IPS-20b (cell line): ENCODE data around the gene MCTP1.
"Not testable (repeated sequence)": the region's sequence is repeated elsewhere in the genome, so short reads cannot be mapped to it uniquely, and the experiment has no call there.

Source experiments
- H3K27ac ChIP-seq: one replicate; pipeline ENCODE4 v1.5.1; 2013; ENCODE audit warnings: low read length
- H3K27me3 ChIP-seq: 2 replicates; pipeline ENCODE4 v1.6.1; 2013; ENCODE audit warnings: mild to moderate bottlenecking, low read length, inconsistent platforms; ENCODE audit not compliant: insufficient read depth
- H3K36me3 ChIP-seq: 2 replicates; pipeline ENCODE4 v1.6.1; 2013; ENCODE audit warnings: low read depth, mild to moderate bottlenecking, inconsistent platforms, low read length, moderate library complexity; ENCODE audit not compliant: insufficient read depth
- H3K4me1 ChIP-seq: 2 replicates; pipeline ENCODE4 v1.6.1; 2013; ENCODE audit warnings: mild to moderate bottlenecking, control low read depth, inconsistent platforms, low read length, moderate library complexity; ENCODE audit not compliant: insufficient read depth
- H3K4me3 ChIP-seq: 2 replicates; pipeline ENCODE4 v1.5.1; 2013; ENCODE audit warnings: mild to moderate bottlenecking, low read length, inconsistent platforms
- H3K9ac ChIP-seq: 2 replicates; pipeline ENCODE4 v1.6.1; 2013; ENCODE audit warnings: low read depth, mild to moderate bottlenecking, inconsistent platforms, low read length, moderate library complexity
- H3K9me3 ChIP-seq: 2 replicates; pipeline ENCODE4 v1.6.1; 2013; ENCODE audit warnings: mild to moderate bottlenecking, low read depth, low read length, inconsistent platforms; ENCODE audit not compliant: insufficient read depth

Gene MCTP1

GRCh38 chr5:94972268-94972667 is 312.6 kb downstream of the MCTP1 start:
- Histone ChIP-seq H3K4me1 (no peaks in the 10 kb centered on the region), H3K36me3 (no peaks in the 10 kb centered on the region), H3K4me3 (no peak overlapping the region), H3K27ac (no peak overlapping the region), H3K9ac (no peak overlapping the region), H3K9me3 (no peaks in the 10 kb centered on the region), H3K27me3 (no peaks in the 10 kb centered on the region)

GRCh38 chr5:94969174-94969573 is 315.7 kb downstream of the MCTP1 start:
- no peaks in the 10 kb centered on the region for H3K9me3 ChIP-seq
- H3K4me1 ChIP-seq: no peaks in the 10 kb centered on the region
- H3K27me3 ChIP-seq: no peaks in the 10 kb centered on the region
- H3K27ac ChIP-seq: no peak overlapping the region
- no peak overlapping the region for H3K9ac ChIP-seq
- no peaks in the 10 kb centered on the region for H3K36me3 ChIP-seq
- H3K4me3 ChIP-seq: no peak overlapping the region

GRCh38 chr5:94968507-94969095 is 316.3 kb downstream of the MCTP1 start:
- H3K9ac ChIP-seq: no peak overlapping the region
- no peaks in the 10 kb centered on the region for H3K4me1 ChIP-seq
- H3K4me3 ChIP-seq: no peak overlapping the region
- no peaks in the 10 kb centered on the region for H3K9me3 ChIP-seq
- H3K27me3 ChIP-seq: no peaks in the 10 kb centered on the region
- no peaks in the 10 kb centered on the region for H3K36me3 ChIP-seq
- H3K27ac ChIP-seq: no peak overlapping the region

GRCh38 chr5:94967525-94967924 is 317.4 kb downstream of the MCTP1 start:
- Histone ChIP-seq H3K4me1 (no peaks in the 10 kb centered on the region), H3K27me3 (no peaks in the 10 kb centered on the region), H3K27ac (no peak overlapping the region), H3K4me3 (no peak overlapping the region), H3K9me3 (no peaks in the 10 kb centered on the region), H3K36me3 (no peaks in the 10 kb centered on the region), H3K9ac (no peak overlapping the region)

- H3K9me3 ChIP-seq, H3K4me3 ChIP-seq, H3K27me3 ChIP-seq, H3K9ac ChIP-seq, H3K4me1 ChIP-seq, H3K27ac ChIP-seq, H3K36me3 ChIP-seq: not testable (repeated sequence)
Measured at GRCh38 chr5:94959279-94959678, 325.6 kb downstream of the MCTP1 start.

- Histone ChIP-seq H3K27ac (no peak overlapping the region), H3K9me3 (no peaks in the 10 kb centered on the region), H3K4me3 (no peak overlapping the region), H3K9ac (no peak overlapping the region), H3K27me3 (no peaks in the 10 kb centered on the region), H3K4me1 (peaks cover 6% of the 10 kb centered on the region; the same call in 1 of the 2 replicates), H3K36me3 (no peaks in the 10 kb centered on the region)
Measured at GRCh38 chr5:94945656-94946055, 339.2 kb downstream of the MCTP1 start.

GRCh38 chr5:94944160-94944559 is 340.7 kb downstream of the MCTP1 start:
- Histone ChIP-seq H3K4me3 (no peak overlapping the region), H3K4me1 (peaks cover 6% of the 10 kb centered on the region; the same call in 1 of the 2 replicates), H3K9me3 (no peaks in the 10 kb centered on the region), H3K9ac (no peak overlapping the region), H3K27me3 (no peaks in the 10 kb centered on the region), H3K27ac (no peak overlapping the region), H3K36me3 (no peaks in the 10 kb centered on the region)

GRCh38 chr5:94941122-94941755 is 343.7 kb downstream of the MCTP1 start:
- H3K9me3 ChIP-seq: no peaks in the 10 kb centered on the region
- H3K27ac ChIP-seq: no peak overlapping the region
- H3K4me3 ChIP-seq: no peak overlapping the region
- no peak overlapping the region for H3K9ac ChIP-seq
- H3K27me3 ChIP-seq: no peaks in the 10 kb centered on the region
- H3K36me3 ChIP-seq: no peaks in the 10 kb centered on the region
- peaks cover 6% of the 10 kb centered on the region; the same call in 1 of the 2 replicates for H3K4me1 ChIP-seq

- H3K9me3 ChIP-seq: no peaks in the 10 kb centered on the region
- H3K4me3 ChIP-seq: no peak overlapping the region
- no peaks in the 10 kb centered on the region for H3K36me3 ChIP-seq
- H3K9ac ChIP-seq: no peak overlapping the region
- no peaks in the 10 kb centered on the region for H3K27me3 ChIP-seq
- no peak overlapping the region for H3K27ac ChIP-seq
- peaks cover 4% of the 10 kb centered on the region for H3K4me1 ChIP-seq
Measured at GRCh38 chr5:94932259-94932658, 352.6 kb downstream of the MCTP1 start.

- no peaks in the 10 kb centered on the region for H3K27me3 ChIP-seq
- H3K36me3 ChIP-seq: no peaks in the 10 kb centered on the region
- no peak overlapping the region for H3K9ac ChIP-seq
- peaks cover 4% of the 10 kb centered on the region for H3K4me1 ChIP-seq
- no peak overlapping the region for H3K27ac ChIP-seq
- no peak overlapping the region for H3K4me3 ChIP-seq
- no peaks in the 10 kb centered on the region for H3K9me3 ChIP-seq
Measured at GRCh38 chr5:94928891-94929290, 356.0 kb downstream of the MCTP1 start.

- Histone ChIP-seq H3K27me3 (no peaks in the 10 kb centered on the region), H3K4me3 (no peak overlapping the region), H3K4me1 (0 out of 2 replicates have a peak, but pooled peaks cover 5% of the 10 kb centered on the region), H3K27ac (no peak overlapping the region), H3K36me3 (no peaks in the 10 kb centered on the region), H3K9me3 (no peaks in the 10 kb centered on the region), H3K9ac (no peak overlapping the region)
Measured at GRCh38 chr5:94920570-94920969, 364.3 kb downstream of the MCTP1 start.

GRCh38 chr5:94916619-94917018 is 368.3 kb downstream of the MCTP1 start:
- Histone ChIP-seq H3K4me1 (0 out of 2 replicates have a peak, but pooled peaks cover 3% of the 10 kb centered on the region), H3K27ac (no peak overlapping the region), H3K36me3 (no peaks in the 10 kb centered on the region), H3K9ac (no peak overlapping the region), H3K9me3 (no peaks in the 10 kb centered on the region), H3K4me3 (no peak overlapping the region), H3K27me3 (no peaks in the 10 kb centered on the region)
